SK-N-MC (cell line): ENCODE measurements around the gene GLOD5.
"Not testable (repeated sequence)": the region's sequence is repeated elsewhere in the genome, so short reads cannot be mapped to it uniquely, and the experiment has no call there.

Experiments used
- DNase-seq: peaks from one replicate; pipeline ENCODE4 v3.0.0-alpha.2; 2011; ENCODE audit warnings: low read depth, low spot score
- H3K27ac ChIP-seq: fragments of 200-600 bp; sonication (generic); 2 replicates; pipeline ENCODE4 v1.5.1; 2016; ENCODE audit warnings: mixed run types
- H3K36me3 ChIP-seq: fragments of 200-600 bp; sonication (generic); 2 replicates; pipeline ENCODE4 v1.6.1; 2017; ENCODE audit warnings: antibody characterized with exemption, low read length, mixed read lengths; ENCODE audit not compliant: insufficient read depth
- H3K4me3 ChIP-seq: fragments of 200-600 bp; sonication (generic); 2 replicates; pipeline ENCODE4 v1.5.1; 2016
- H3K9ac ChIP-seq: fragments of 200-600 bp; sonication (generic); 2 replicates; pipeline ENCODE4 v1.8.0; 2017; ENCODE audit warnings: mixed run types, mixed read lengths; ENCODE audit not compliant: insufficient read length
- H3K9me3 ChIP-seq: fragments of 200-600 bp; sonication (generic); 2 replicates; pipeline ENCODE4 v1.6.1; 2017; ENCODE audit warnings: low read depth, mild to moderate bottlenecking, antibody characterized with exemption, low read length, moderate library complexity, mixed read lengths
- EZH2 ChIP-seq: fragments of 200-600 bp; sonication (generic); IDR thresholded peaks from one replicate; pipeline ENCODE4 v1.6.1; 2017; ENCODE audit warnings: antibody characterized with exemption
- FOXP2 ChIP-seq: optimal IDR thresholded peaks from 2 replicates; pipeline ENCODE3; 2011; ENCODE audit warnings: mild to moderate bottlenecking, moderate library complexity; ENCODE audit not compliant: insufficient read depth; ENCODE audit errors: extremely low read length, control extremely low read depth
- POLR2AphosphoS5 ChIP-seq: IDR thresholded peaks from 2 replicates; pipeline ENCODE4 v1.6.1; 2012; ENCODE audit warnings: mild to moderate bottlenecking, low read depth, low read length, borderline replicate concordance

The GLOD5 gene

GRCh38 chrX:48806081-48806480, 44.5 kb downstream of the GLOD5 start:
- Histone ChIP-seq H3K9me3 (no peaks in the 10 kb centered on the region), H3K27ac (no peak overlapping the region), H3K9ac (no peak overlapping the region), H3K4me3 (no peak overlapping the region), H3K36me3 (no peaks in the 10 kb centered on the region)
- no peak for DNase-seq
- TF ChIP-seq EZH2 (no peak), FOXP2 (no peak), POLR2AphosphoS5 (no peak)

- Histone ChIP-seq H3K9me3 (no peaks in the 10 kb centered on the region), H3K9ac (no peak overlapping the region), H3K36me3 (no peaks in the 10 kb centered on the region), H3K4me3 (no peak overlapping the region), H3K27ac (no peak overlapping the region)
- no peak for DNase-seq
- TF ChIP-seq POLR2AphosphoS5, result no peak
- TF ChIP-seq FOXP2, result no peak
- no peak for TF ChIP-seq EZH2
These were observed 52.1 kb downstream of the GLOD5 start for GRCh38 chrX:48813644-48814043.

GRCh38 chrX:48814722-48815121, 53.2 kb downstream of the GLOD5 start:
- no peak overlapping the region for H3K9ac ChIP-seq
- H3K4me3 ChIP-seq, result no peak overlapping the region
- no peaks in the 10 kb centered on the region for H3K9me3 ChIP-seq
- no peak overlapping the region for H3K27ac ChIP-seq
- no peaks in the 10 kb centered on the region for H3K36me3 ChIP-seq
- no peak for TF ChIP-seq FOXP2
- no peak for TF ChIP-seq POLR2AphosphoS5
- no peak for TF ChIP-seq EZH2
- DNase-seq, result no peak

GRCh38 chrX:48815266-48815665, 53.7 kb downstream of the GLOD5 start:
- no peak for TF ChIP-seq POLR2AphosphoS5
- TF ChIP-seq FOXP2, result no peak
- TF ChIP-seq EZH2, result no peak
- DNase-seq, result no peak
- Histone ChIP-seq H3K9ac (no peak overlapping the region), H3K4me3 (no peak overlapping the region), H3K27ac (no peak overlapping the region), H3K9me3 (no peaks in the 10 kb centered on the region), H3K36me3 (no peaks in the 10 kb centered on the region)

GRCh38 chrX:48816014-48816810, 54.7 kb downstream of the GLOD5 start:
- H3K4me3 ChIP-seq, result no peak overlapping the region
- TF ChIP-seq EZH2, result no peak
- TF ChIP-seq POLR2AphosphoS5, result no peak
- TF ChIP-seq FOXP2, result no peak
- no peak overlapping the region for H3K27ac ChIP-seq
- H3K36me3 ChIP-seq, result no peaks in the 10 kb centered on the region
- DNase-seq, result no peak
- no peak overlapping the region for H3K9ac ChIP-seq
- H3K9me3 ChIP-seq, result no peaks in the 10 kb centered on the region

- Histone ChIP-seq H3K9me3 (no peaks in the 10 kb centered on the region), H3K27ac (no peak overlapping the region), H3K4me3 (no peak overlapping the region), H3K36me3 (no peaks in the 10 kb centered on the region), H3K9ac (no peak overlapping the region)
- DNase-seq, result no peak
- no peak for TF ChIP-seq FOXP2
- TF ChIP-seq EZH2, result no peak
These were observed 56.6 kb downstream of the GLOD5 start for GRCh38 chrX:48818098-48818497.

- no peak for DNase-seq
- H3K9me3 ChIP-seq, result no peaks in the 10 kb centered on the region
- H3K4me3 ChIP-seq, result no peak overlapping the region
- H3K36me3 ChIP-seq, result no peaks in the 10 kb centered on the region
- TF ChIP-seq EZH2 (no peak), POLR2AphosphoS5 (no peak), FOXP2 (no peak)
- H3K9ac ChIP-seq, result no peak overlapping the region
- H3K27ac ChIP-seq, result no peak overlapping the region
These were observed 57.3 kb downstream of the GLOD5 start for GRCh38 chrX:48818866-48819265.

- not testable (repeated sequence) for H3K4me3 ChIP-seq, H3K9me3 ChIP-seq, H3K36me3 ChIP-seq, H3K9ac ChIP-seq, H3K27ac ChIP-seq, DNase-seq
These were observed 57.8 kb downstream of the GLOD5 start for GRCh38 chrX:48819394-48819793.

GRCh38 chrX:48823053-48823452, 61.5 kb downstream of the GLOD5 start:
- Histone ChIP-seq H3K36me3 (no peaks in the 10 kb centered on the region), H3K9me3 (no peaks in the 10 kb centered on the region), H3K27ac (no peak overlapping the region), H3K4me3 (no peak overlapping the region), H3K9ac (no peak overlapping the region)
- no peak for DNase-seq
- TF ChIP-seq EZH2 (no peak), FOXP2 (no peak), POLR2AphosphoS5 (no peak)
